HL-60 (cell line): ENCODE data around the gene UST.

Source experiments
- DNase-seq, 2 experiments: peaks; one replicate each; pipeline ENCODE4 v3.0.0-alpha.2; 2010 to 2020; ENCODE audit warnings: low read depth in 1 of 2, low spot score in 1 of 2
- H3K27ac ChIP-seq: fragments of 250-450 bp; sonication (Bioruptor Pico); replicated peaks from 2 replicates; pipeline ENCODE4 v1.5.1; 2020; ENCODE audit warnings: mild to moderate bottlenecking, moderate library complexity
- H3K27me3 ChIP-seq: fragments of 250-450 bp; sonication (Bioruptor Pico); 2 replicates; pipeline ENCODE4 v1.5.1; 2021; ENCODE audit warnings: mild to moderate bottlenecking, moderate library complexity; ENCODE audit not compliant: insufficient read depth, poor library complexity, severe bottlenecking
- H3K4me3 ChIP-seq: replicated peaks from 2 replicates; pipeline ENCODE4 v1.5.1; 2011; ENCODE audit warnings: mild to moderate bottlenecking, control low read depth, low read length; ENCODE audit not compliant: insufficient read depth
- CTCF ChIP-seq: IDR thresholded peaks from one replicate; pipeline ENCODE4 v1.5.1; 2011; ENCODE audit warnings: low read length, control low read depth, inconsistent platforms; ENCODE audit not compliant: insufficient read depth
- GABPA ChIP-seq: IDR thresholded peaks from 2 replicates; pipeline ENCODE4 v1.6.1; 2012; ENCODE audit warnings: low read depth
- POLR2AphosphoS5 ChIP-seq: IDR thresholded peaks from 2 replicates; pipeline ENCODE4 v1.6.1; 2012; ENCODE audit warnings: low read depth
- SPI1 ChIP-seq: IDR thresholded peaks from 2 replicates; pipeline ENCODE4 v1.6.1; 2012; ENCODE audit warnings: low read depth, mild to moderate bottlenecking, borderline replicate concordance
- TF ChIP-seq, protein P1 (sequence below): IDR thresholded peaks from 2 replicates; pipeline ENCODE4 v1.6.1; 2012; ENCODE audit warnings: low read depth; ENCODE audit not compliant: insufficient replicate concordance

UST gene

DNA sequence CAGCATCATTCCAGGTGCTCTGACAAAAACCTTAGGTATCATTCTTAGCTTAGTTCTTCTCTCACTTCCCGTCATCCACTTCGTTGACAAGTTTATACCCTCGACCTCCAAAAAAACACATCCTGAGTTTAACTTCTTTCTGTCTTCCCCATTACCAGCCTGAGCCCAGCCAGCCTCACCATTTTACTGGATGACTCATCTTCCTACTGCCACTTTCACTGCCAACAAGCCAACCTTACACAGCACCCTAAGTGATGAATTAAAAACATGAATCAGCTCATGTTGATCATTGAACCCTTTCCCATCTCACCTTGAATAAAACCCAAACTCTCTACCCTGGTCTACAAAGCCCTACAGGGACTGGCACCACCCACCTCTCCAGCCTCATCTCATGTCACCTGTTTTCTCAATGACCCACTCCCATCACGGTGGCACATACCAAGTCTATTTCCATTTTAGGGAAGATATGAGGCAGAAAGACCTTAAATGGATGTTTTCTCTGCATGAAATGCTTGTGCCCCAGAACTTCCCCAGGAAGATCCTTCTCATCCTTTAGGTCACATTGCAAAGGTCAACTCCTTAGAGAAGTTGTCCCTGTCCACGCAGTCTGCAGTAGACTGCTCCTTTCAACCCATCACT lies 9.9 kb upstream of the UST start:
- DNase-seq: no peak
- H3K27me3 ChIP-seq: no peaks in the 10 kb centered on the region
- no peak overlapping the region for H3K4me3 ChIP-seq
- no peak overlapping the region for H3K27ac ChIP-seq
- no peak for TF ChIP-seq GABPA
- no peak for TF ChIP-seq SPI1
- no peak for TF ChIP-seq CTCF
- TF ChIP-seq POLR2AphosphoS5: no peak
- TF ChIP-seq, protein P1, sequence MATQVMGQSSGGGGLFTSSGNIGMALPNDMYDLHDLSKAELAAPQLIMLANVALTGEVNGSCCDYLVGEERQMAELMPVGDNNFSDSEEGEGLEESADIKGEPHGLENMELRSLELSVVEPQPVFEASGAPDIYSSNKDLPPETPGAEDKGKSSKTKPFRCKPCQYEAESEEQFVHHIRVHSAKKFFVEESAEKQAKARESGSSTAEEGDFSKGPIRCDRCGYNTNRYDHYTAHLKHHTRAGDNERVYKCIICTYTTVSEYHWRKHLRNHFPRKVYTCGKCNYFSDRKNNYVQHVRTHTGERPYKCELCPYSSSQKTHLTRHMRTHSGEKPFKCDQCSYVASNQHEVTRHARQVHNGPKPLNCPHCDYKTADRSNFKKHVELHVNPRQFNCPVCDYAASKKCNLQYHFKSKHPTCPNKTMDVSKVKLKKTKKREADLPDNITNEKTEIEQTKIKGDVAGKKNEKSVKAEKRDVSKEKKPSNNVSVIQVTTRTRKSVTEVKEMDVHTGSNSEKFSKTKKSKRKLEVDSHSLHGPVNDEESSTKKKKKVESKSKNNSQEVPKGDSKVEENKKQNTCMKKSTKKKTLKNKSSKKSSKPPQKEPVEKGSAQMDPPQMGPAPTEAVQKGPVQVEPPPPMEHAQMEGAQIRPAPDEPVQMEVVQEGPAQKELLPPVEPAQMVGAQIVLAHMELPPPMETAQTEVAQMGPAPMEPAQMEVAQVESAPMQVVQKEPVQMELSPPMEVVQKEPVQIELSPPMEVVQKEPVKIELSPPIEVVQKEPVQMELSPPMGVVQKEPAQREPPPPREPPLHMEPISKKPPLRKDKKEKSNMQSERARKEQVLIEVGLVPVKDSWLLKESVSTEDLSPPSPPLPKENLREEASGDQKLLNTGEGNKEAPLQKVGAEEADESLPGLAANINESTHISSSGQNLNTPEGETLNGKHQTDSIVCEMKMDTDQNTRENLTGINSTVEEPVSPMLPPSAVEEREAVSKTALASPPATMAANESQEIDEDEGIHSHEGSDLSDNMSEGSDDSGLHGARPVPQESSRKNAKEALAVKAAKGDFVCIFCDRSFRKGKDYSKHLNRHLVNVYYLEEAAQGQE: no peak

DNA sequence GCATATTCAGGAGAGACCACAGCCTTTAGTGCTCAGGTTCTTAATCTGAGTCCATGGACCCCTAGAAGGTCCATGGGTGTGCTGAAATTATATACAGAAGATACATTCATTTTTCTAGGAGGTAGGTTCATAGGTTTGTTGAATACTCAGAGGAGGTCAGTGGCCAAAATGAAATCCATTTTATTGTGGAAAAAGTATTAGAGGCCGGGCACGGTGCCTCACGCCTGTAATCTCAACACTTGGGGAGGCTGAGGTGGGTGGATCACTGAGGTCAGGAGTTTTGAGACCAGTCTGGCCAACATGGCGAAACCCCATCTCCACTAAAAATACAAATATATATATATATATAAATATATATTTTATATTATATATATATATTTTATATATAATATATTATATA lies 9.0 kb upstream of the UST start:
- Histone ChIP-seq H3K27ac (no peak overlapping the region), H3K4me3 (no peak overlapping the region), H3K27me3 (peaks cover 3% of the 10 kb centered on the region)
- DNase-seq: no peak
- TF ChIP-seq CTCF (no peak), POLR2AphosphoS5 (no peak), GABPA (no peak), SPI1 (no peak)
- TF ChIP-seq, protein P1: no peak

DNA sequence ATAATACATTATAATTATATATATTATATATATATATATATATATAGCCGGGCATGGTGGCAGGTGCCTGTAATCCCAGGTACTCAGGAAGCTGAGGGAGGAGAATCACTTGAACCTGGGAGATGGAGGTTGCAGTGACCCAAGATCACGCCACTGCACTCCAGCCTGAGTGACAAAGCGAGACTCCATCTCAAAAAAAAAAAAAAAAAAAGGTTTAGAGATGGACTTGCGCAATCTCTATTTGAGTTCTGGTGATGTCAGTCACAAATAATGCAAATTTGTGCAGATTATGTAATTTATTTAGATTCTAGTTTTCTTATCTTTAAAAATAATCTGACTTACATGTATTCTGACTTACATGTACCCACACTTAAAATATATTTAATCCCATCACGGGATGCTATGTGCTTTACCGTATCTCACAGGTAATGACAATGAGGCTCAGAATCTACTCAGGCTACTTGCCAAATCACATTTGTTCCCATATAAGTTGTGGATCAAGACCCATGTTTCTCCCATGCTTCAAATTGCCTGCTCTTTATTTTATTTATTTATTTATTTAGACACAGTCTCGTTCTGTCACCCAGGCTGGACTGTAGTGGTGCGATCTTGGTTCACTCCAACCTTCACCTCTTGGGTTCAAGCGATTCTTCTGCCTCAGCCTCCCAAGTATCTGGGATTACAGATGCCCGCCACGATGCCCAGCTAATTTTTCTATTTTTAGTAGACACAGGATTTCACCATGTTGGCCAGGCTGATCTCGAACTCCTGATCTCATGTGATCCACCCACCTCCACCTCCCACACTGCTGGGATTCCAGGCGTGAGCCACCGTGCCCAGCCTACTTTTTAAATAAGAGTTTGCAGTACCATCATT lies 7.6 kb upstream of the UST start:
- DNase-seq: no peak
- TF ChIP-seq CTCF: no peak
- no peak for TF ChIP-seq SPI1
- TF ChIP-seq GABPA: no peak
- TF ChIP-seq, protein P1: no peak
- TF ChIP-seq POLR2AphosphoS5: no peak
- Histone ChIP-seq H3K4me3 (no peak overlapping the region), H3K27ac (no peak overlapping the region), H3K27me3 (peaks cover 6% of the 10 kb centered on the region)
